ENCODE measurements around the gene PSME3. TPM values are rescaled to one million over a fixed set of nuclear protein-coding genes. Genes with fewer than 3 reads are reported as not detected.
"Not testable (repeated sequence)": the region's sequence is repeated elsewhere in the genome, so short reads cannot be mapped to it uniquely, and the experiment has no call there.

Gene PSME3
- total RNA-seq, 1 donor from 2014 or later: 56.5 TPM

GRCh38 chr17:42877037-42877436 lies 43.8 kb downstream of the PSME3 start:
- DNase-seq (ENCODE audit: low read depth in 2 of 2): no peak

GRCh38 chr17:42878123-42878880 lies 45.1 kb downstream of the PSME3 start:
- no peak for DNase-seq (ENCODE audit: low read depth in 2 of 2)

GRCh38 chr17:42878924-42879595 lies 45.9 kb downstream of the PSME3 start:
- no peak for DNase-seq (ENCODE audit: low read depth in 2 of 2)

GRCh38 chr17:42879596-42879985 lies 46.4 kb downstream of the PSME3 start:
- no peak for DNase-seq (ENCODE audit: low read depth in 2 of 2)

GRCh38 chr17:42880776-42881310 lies 47.6 kb downstream of the PSME3 start:
- no peak for DNase-seq (ENCODE audit: low read depth in 2 of 2)

GRCh38 chr17:42881706-42882105 lies 48.5 kb downstream of the PSME3 start:
- not testable (repeated sequence) for DNase-seq (ENCODE audit: low read depth in 2 of 2)

GRCh38 chr17:42882166-42882565 lies 49.0 kb downstream of the PSME3 start:
- no peak for DNase-seq (ENCODE audit: low read depth in 2 of 2)

- DNase-seq (ENCODE audit: low read depth in 2 of 2): no peak
Observed at GRCh38 chr17:42883802-42884558, 50.8 kb downstream of the PSME3 start.

GRCh38 chr17:42885806-42886205 lies 52.6 kb downstream of the PSME3 start:
- not testable (repeated sequence) for DNase-seq (ENCODE audit: low read depth in 2 of 2)

GRCh38 chr17:42886283-42887176 lies 53.3 kb downstream of the PSME3 start:
- DNase-seq (ENCODE audit: low read depth in 2 of 2): no peak

GRCh38 chr17:42889809-42890208 lies 56.6 kb downstream of the PSME3 start:
- DNase-seq (ENCODE audit: low read depth in 2 of 2): no peak

- DNase-seq (ENCODE audit: low read depth in 2 of 2): peak; percentile 40 to 71
Observed at GRCh38 chr17:42891539-42892152, 58.4 kb downstream of the PSME3 start.

- peak; percentile 44 to 45 for DNase-seq (ENCODE audit: low read depth in 2 of 2)
Observed at GRCh38 chr17:42893359-42893758, 60.2 kb downstream of the PSME3 start.

Other genes with a start within 250 kb of the PSME3 start
- gene RETREG3, start 224.0 kb upstream of the PSME3 start, total RNA-seq: 52.5 and 65.3 TPM in 2 replicates
- gene TUBG1, start 223.7 kb upstream of the PSME3 start, total RNA-seq: 15.3 and 16.3 TPM in 2 replicates
- 3.5 and 4.8 TPM in 2 replicates for gene TUBG2, start 174.1 kb upstream of the PSME3 start, total RNA-seq
- gene PLEKHH3, start 156.4 kb upstream of the PSME3 start, total RNA-seq: 10.2 and 11.9 TPM in 2 replicates
- gene CCR10, start 151.6 kb upstream of the PSME3 start, total RNA-seq: 2.0 and 3.5 TPM in 2 replicates
- gene CNTNAP1, start 150.9 kb upstream of the PSME3 start, total RNA-seq: 6.7 and 15.3 TPM in 2 replicates
- gene EZH1, start 88.4 kb upstream of the PSME3 start, total RNA-seq: 6.3 and 13.5 TPM in 2 replicates
- gene RAMP2, start 72.2 kb upstream of the PSME3 start, total RNA-seq: 12.9 and 36.3 TPM in 2 replicates
- 35.7 and 42.1 TPM in 2 replicates for gene VPS25, start 59.9 kb upstream of the PSME3 start, total RNA-seq
- gene WNK4, start 52.8 kb upstream of the PSME3 start, total RNA-seq: 0.99 and 1.5 TPM in 2 replicates
- 54.0 and 83.3 TPM in 2 replicates for gene COA3, start 34.7 kb upstream of the PSME3 start, total RNA-seq
- gene CNTD1, start 34.5 kb upstream of the PSME3 start, total RNA-seq: under 0.01 TPM in 1 of 2 replicates, not detected in the other
- gene BECN1, start 9.1 kb upstream of the PSME3 start, total RNA-seq: 115 and 146 TPM in 2 replicates
- gene AOC2, start 11.2 kb downstream of the PSME3 start, total RNA-seq: 0.22 and 0.40 TPM in 2 replicates
- 0.20 and 0.22 TPM in 2 replicates for gene AOC3, start 17.8 kb downstream of the PSME3 start, total RNA-seq
- not detected in 2 replicates for gene G6PC1, start 67.4 kb downstream of the PSME3 start, total RNA-seq
- gene AARSD1, start 131.1 kb downstream of the PSME3 start, total RNA-seq: 12.0 and 17.5 TPM in 2 replicates
- under 0.01 and 0.20 TPM in 2 replicates for gene PTGES3L, start 146.7 kb downstream of the PSME3 start, total RNA-seq
- gene RUNDC1, start 147.2 kb downstream of the PSME3 start, total RNA-seq: 6.5 and 11.1 TPM in 2 replicates
- 852 and 854 TPM in 2 replicates for gene RPL27, start 165.0 kb downstream of the PSME3 start, total RNA-seq
- gene IFI35, start 173.4 kb downstream of the PSME3 start, total RNA-seq: 7.5 and 8.3 TPM in 2 replicates
- 155 and 161 TPM in 2 replicates for gene VAT1, start 189.0 kb downstream of the PSME3 start, total RNA-seq
- gene RND2, start 191.8 kb downstream of the PSME3 start, total RNA-seq: 0.20 and 0.22 TPM in 2 replicates